ENCODE data around the gene FMO3. TPM values are rescaled to one million over a fixed set of nuclear protein-coding genes. Genes with fewer than 3 reads are reported as not detected.

Gene FMO3
- total RNA-seq, 1 donor from 2014 or later: not detected

Other genes starting within 250 kb of the FMO3 start
- not detected in 2 replicates for gene MROH9, start 155.4 kb upstream of the FMO3 start, total RNA-seq
- not detected in 2 replicates for gene FMO2, start 94.4 kb downstream of the FMO3 start, total RNA-seq
- gene FMO1, start 157.6 kb downstream of the FMO3 start, total RNA-seq: not detected in 2 replicates
- gene FMO4, start 223.3 kb downstream of the FMO3 start, total RNA-seq: 1.5 and 1.8 TPM in 2 replicates